Kidney (tissue), 14 donors: ENCODE data around the gene DIS3L2. TPM values are rescaled to one million over a fixed set of nuclear protein-coding genes. Genes with fewer than 3 reads are reported as not detected.

ENCODE experiments used
- DNase-seq, 5 donors: peaks; one replicate each; pipeline ENCODE4 v3.0.0-alpha.2; 2013 to 2020
- FAIRE-seq: peaks from 2 replicates; lab custom pipeline; 2012; peaks lifted over from hg19 to GRCh38; lab: Jason Lieb, UNC
- H3K27ac ChIP-seq, 2 donors: one replicate each; pipeline ENCODE4 v1.7.0; 2013; ENCODE audit warnings: low read depth in 2 of 2, low read length in 2 of 2, inconsistent platforms in 1 of 2
- H3K27me3 ChIP-seq: one replicate; pipeline ENCODE4 v1.7.1; 2013; ENCODE audit warnings: low read length, inconsistent platforms; ENCODE audit not compliant: control insufficient read depth, insufficient read depth
- H3K36me3 ChIP-seq, 3 donors: one replicate each; pipeline versions ENCODE4 v1.7.0 to v1.7.1; 2013; ENCODE audit warnings: low read length in 3 of 3, control low read depth in 1 of 3, inconsistent platforms in 1 of 3; ENCODE audit not compliant: insufficient read depth in 3 of 3, control insufficient read depth in 2 of 3
- H3K4me1 ChIP-seq, 3 donors: one replicate each; pipeline versions ENCODE4 v1.7.0 to v1.7.1; 2013; ENCODE audit warnings: low read length in 3 of 3, inconsistent platforms in 1 of 3, low read depth in 1 of 3; ENCODE audit not compliant: control insufficient read depth in 2 of 3, insufficient read depth in 2 of 3
- H3K4me3 ChIP-seq, 3 donors: one replicate each; pipeline versions ENCODE4 v1.7.0 to v1.8.1; 2013; ENCODE audit warnings: low read length in 3 of 3, control low read depth in 1 of 3, inconsistent platforms in 1 of 3
- H3K9ac ChIP-seq, 3 donors: one replicate each; pipeline versions ENCODE4 v1.7.0 to v1.7.1; 2013; ENCODE audit warnings: low read length in 3 of 3, control low read depth in 1 of 3, inconsistent platforms in 1 of 3
- H3K9me3 ChIP-seq, 3 donors: one replicate each; pipeline versions ENCODE4 v1.7.0 to v1.7.1; 2013; ENCODE audit warnings: low read length in 3 of 3, control low read depth in 1 of 3, inconsistent platforms in 1 of 3; ENCODE audit not compliant: control insufficient read depth in 2 of 3, insufficient read depth in 1 of 3
- CTCF ChIP-seq: IDR thresholded peaks from 3 replicates; pipeline ENCODE4 v1.5.1; 2012; ENCODE audit warnings: mild to moderate bottlenecking, moderate library complexity, borderline replicate concordance; ENCODE audit not compliant: insufficient read depth; ENCODE audit errors: extremely low read depth
- intact Hi-C: fragments of 100-400 bp; cut with DNase I; formaldehyde crosslinking; loops from one replicate; pipeline ENCODE4 v1.11.1; 2022
- polyA plus RNA-seq: library from polyadenylated mRNA; stranded (reverse); fragments of 350-450 nt; fragmentation: Illumina TruSeq; extraction: RNeasy Lipid Tissue Mini Kit (QIAGEN cat#74804); gene quantifications from one replicate; pipeline ENCODE4 v1.2.3, GENCODE V29; 2014; ENCODE audit warnings: low read depth, low replicate concordance; ENCODE audit not compliant: insufficient read depth
- total RNA-seq: library from RNA; stranded (reverse); fragmentation: NEBNext Ultra II Directional; extraction: Animal tissue kit (Norgen Biotek cat#: 25700); gene quantifications from one replicate; pipeline ENCODE4 v1.2.1, GENCODE V29; 2021
- donor health status: control.
- donor health status: control.
- donor health status: control.
- donor health status: control.
- donor health status: control.
- donor health status: DM: yes; HTN: yes; CAD: no.
- donor health status: Normal renal cell carcinoma (clear cell type).

Gene DIS3L2
- total and polyA plus RNA-seq, 2 donors from 2014 or later: 12.3 to 47.7 TPM

DNA sequence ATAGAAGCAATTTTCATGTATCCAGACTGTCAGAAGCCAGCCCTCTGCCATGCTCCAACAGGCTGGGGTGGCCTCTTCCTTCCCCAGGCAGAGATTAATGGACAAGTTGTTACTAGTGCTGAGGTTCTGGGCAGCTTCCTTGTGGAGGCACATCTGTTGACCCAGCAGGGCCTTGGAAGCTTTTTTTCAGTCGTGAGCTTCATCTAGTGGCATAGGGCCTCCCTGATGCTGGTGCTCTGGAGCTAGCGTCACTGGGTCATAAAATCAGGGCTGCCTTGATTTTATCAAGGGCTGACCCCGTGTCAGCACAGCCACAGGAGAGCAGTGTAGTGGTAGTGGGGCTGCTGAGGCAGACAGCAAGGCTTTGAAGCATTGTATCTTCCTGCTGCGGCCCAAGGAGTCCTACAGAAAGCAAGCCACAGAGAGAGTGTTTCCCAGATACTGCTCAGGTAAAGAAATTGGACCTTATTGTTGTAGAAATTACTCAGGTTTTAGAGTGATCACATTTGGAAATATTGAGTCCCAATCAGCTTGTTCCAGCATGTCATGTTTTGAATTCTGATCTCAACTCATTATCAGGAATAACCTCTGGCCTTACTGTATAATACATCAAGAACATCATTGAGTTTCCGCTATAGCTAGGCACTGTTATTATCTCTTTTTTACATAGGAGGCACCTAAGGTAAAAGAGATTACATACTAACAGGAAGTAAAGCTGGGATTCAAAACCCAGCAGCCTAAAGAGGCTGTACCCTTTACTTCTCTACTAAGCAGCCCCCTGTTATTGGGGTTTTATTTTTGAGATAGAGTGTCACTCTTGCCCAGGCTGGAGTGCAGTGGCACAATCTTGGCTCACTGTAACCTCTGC, 324.7 kb downstream of the DIS3L2 start:
- intact Hi-C loops: no loop called here
- H3K4me1 ChIP-seq: peaks cover 0 to 10% (median 7%) of the 10 kb centered on the region in 3 donors
- H3K27me3 ChIP-seq: no peaks in the 10 kb centered on the region
- no peak overlapping the region for H3K9ac ChIP-seq
- H3K9me3 ChIP-seq: no peaks in the 10 kb centered on the region
- H3K36me3 ChIP-seq: no peaks in the 10 kb centered on the region
- DNase-seq (peak in 4 of 5 donors; percentile 38 to 49 (median 47)), FAIRE-seq (no peak)
- no peak overlapping the region for H3K4me3 ChIP-seq
- no peak for TF ChIP-seq CTCF
- no peak overlapping the region for H3K27ac ChIP-seq

GRCh38 chr2:232287316-232287715, 325.8 kb downstream of the DIS3L2 start:
- Histone ChIP-seq H3K9ac (no peak overlapping the region), H3K9me3 (no peaks in the 10 kb centered on the region), H3K4me1 (peaks cover 0 to 10% (median 7%) of the 10 kb centered on the region in 3 donors), H3K27me3 (no peaks in the 10 kb centered on the region), H3K4me3 (no peak overlapping the region), H3K36me3 (no peaks in the 10 kb centered on the region), H3K27ac (no peak overlapping the region)
- intact Hi-C loops: no loop called here
- FAIRE-seq (no peak), DNase-seq (peak in 4 of 5 donors; percentile 63 to 74 (median 70))
- no peak for TF ChIP-seq CTCF

DNA sequence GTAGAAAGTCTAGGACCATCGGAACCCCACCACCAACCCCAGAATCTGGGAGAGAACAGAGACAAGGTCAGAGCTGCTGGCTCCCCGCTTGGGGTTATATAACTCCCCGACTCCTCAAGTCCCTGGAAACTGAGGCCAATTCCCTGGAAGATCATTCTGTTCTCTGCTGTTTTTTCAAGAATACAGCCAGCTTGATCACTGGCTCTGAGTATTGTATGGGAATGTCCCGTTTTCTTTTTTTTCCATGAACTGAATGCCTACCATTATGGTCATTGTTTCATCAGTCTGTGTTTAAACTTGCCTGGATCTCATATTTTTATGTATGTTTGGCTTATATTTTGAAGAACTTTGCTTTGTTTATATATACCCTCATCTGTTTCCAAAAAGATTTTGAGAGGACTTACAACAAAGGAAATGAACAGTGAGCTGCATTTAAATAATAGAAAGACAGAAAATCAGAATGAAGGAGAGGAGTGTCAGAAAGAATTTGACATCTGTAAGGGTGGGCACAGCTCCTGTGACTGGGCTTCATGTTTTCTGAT, 327.0 kb downstream of the DIS3L2 start:
- DNase-seq (peak in 1 of 5 donors; percentile 1), FAIRE-seq (no peak)
- Histone ChIP-seq H3K27me3 (no peaks in the 10 kb centered on the region), H3K4me1 (peaks cover 0 to 10% (median 7%) of the 10 kb centered on the region in 3 donors), H3K9me3 (no peaks in the 10 kb centered on the region), H3K36me3 (no peaks in the 10 kb centered on the region), H3K27ac (no peak overlapping the region), H3K4me3 (no peak overlapping the region), H3K9ac (no peak overlapping the region)
- intact Hi-C loops: no loop called here
- no peak for TF ChIP-seq CTCF
